ENCODE results near the gene SLCO1A2.
"Not testable (repeated sequence)": the region's sequence is repeated elsewhere in the genome, so short reads cannot be mapped to it uniquely, and the experiment has no call there.

The SLCO1A2 gene

GRCh38 chr12:21334771-21335325 is at the start of gene SLCO1A2:
Gene SLCO1A2, minus strand, starts transcription at chr12:21334917. Its CDS starts 270 bp downstream, at chr12:21334647.
- no peak for DNase-seq (ENCODE audit: low read depth)

GRCh38 chr12:21384261-21384660 is 49.5 kb upstream of the SLCO1A2 start:
- no peak for DNase-seq (ENCODE audit: low read depth)

- not testable (repeated sequence) for DNase-seq (ENCODE audit: low read depth)
These were observed 46.6 kb upstream of the SLCO1A2 start for GRCh38 chr12:21381320-21381719.

GRCh38 chr12:21379218-21379617 is 44.5 kb upstream of the SLCO1A2 start:
- DNase-seq (ENCODE audit: low read depth): no peak

- DNase-seq (ENCODE audit: low read depth): no peak
These were observed 37.9 kb upstream of the SLCO1A2 start, which contains the start of gene IAPP for GRCh38 chr12:21372602-21373001. Gene IAPP, plus strand, starts transcription at chr12:21372902. Its CDS starts 450 bp downstream, at chr12:21373352.

- no peak for DNase-seq (ENCODE audit: low read depth)
These were observed 36.2 kb upstream of the SLCO1A2 start for GRCh38 chr12:21370845-21371449.

- DNase-seq (ENCODE audit: low read depth): no peak
These were observed 34.6 kb upstream of the SLCO1A2 start for GRCh38 chr12:21369141-21369980.

- DNase-seq (ENCODE audit: low read depth): not testable (repeated sequence)
These were observed 25.9 kb upstream of the SLCO1A2 start for GRCh38 chr12:21360632-21361031.

- DNase-seq (ENCODE audit: low read depth): no peak
These were observed 19.9 kb upstream of the SLCO1A2 start for GRCh38 chr12:21354641-21355040.

- DNase-seq (ENCODE audit: low read depth): no peak
These were observed 19.2 kb upstream of the SLCO1A2 start for GRCh38 chr12:21353948-21354347.

GRCh38 chr12:21353487-21353886 is 18.8 kb upstream of the SLCO1A2 start:
- DNase-seq (ENCODE audit: low read depth): no peak

GRCh38 chr12:21350975-21351374 is 16.3 kb upstream of the SLCO1A2 start:
- DNase-seq (ENCODE audit: low read depth): no peak

GRCh38 chr12:21346542-21347205 is 12.0 kb upstream of the SLCO1A2 start:
- DNase-seq (ENCODE audit: low read depth): no peak

- no peak for DNase-seq (ENCODE audit: low read depth)
These were observed 8.9 kb upstream of the SLCO1A2 start for GRCh38 chr12:21343636-21344035.

GRCh38 chr12:21341769-21342168 is 7.1 kb upstream of the SLCO1A2 start:
- no peak for DNase-seq (ENCODE audit: low read depth)

- no peak for DNase-seq (ENCODE audit: low read depth)
These were observed 5.7 kb upstream of the SLCO1A2 start for GRCh38 chr12:21340403-21340802.

- DNase-seq (ENCODE audit: low read depth): no peak
These were observed 5.2 kb upstream of the SLCO1A2 start for GRCh38 chr12:21339921-21340320.

- DNase-seq (ENCODE audit: low read depth): no peak
These were observed 3.4 kb upstream of the SLCO1A2 start for GRCh38 chr12:21337959-21338744.

GRCh38 chr12:21337453-21337852 is 2.7 kb upstream of the SLCO1A2 start:
- no peak for DNase-seq (ENCODE audit: low read depth)

GRCh38 chr12:21336656-21337055 is 1.9 kb upstream of the SLCO1A2 start:
- DNase-seq (ENCODE audit: low read depth): no peak

GRCh38 chr12:21330682-21331253 is 3.9 kb downstream of the SLCO1A2 start:
- DNase-seq (ENCODE audit: low read depth): no peak
